Glutamatergic neuron (in vitro differentiated cells): ENCODE results near the gene BRIX1. TPM values are rescaled to one million over a fixed set of nuclear protein-coding genes. Genes with fewer than 3 reads are reported as not detected.

Experiments
- DNase-seq: peaks from one replicate; pipeline ENCODE4 v3.0.0; 2022
- H3K27ac Mint-ChIP-seq: one replicate; pipeline ENCODE4 v1.8.0; 2020; ENCODE audit warnings: mild to moderate bottlenecking, mixed read lengths, inconsistent platforms; ENCODE audit not compliant: unreplicated experiment
- H3K27me3 Mint-ChIP-seq: one replicate; pipeline ENCODE4 v1.8.0; 2020; ENCODE audit warnings: mild to moderate bottlenecking, moderate library complexity, mixed read lengths, inconsistent platforms; ENCODE audit not compliant: unreplicated experiment
- H3K36me3 Mint-ChIP-seq: one replicate; pipeline ENCODE4 v1.8.0; 2020; ENCODE audit warnings: mild to moderate bottlenecking, mixed read lengths, inconsistent platforms; ENCODE audit not compliant: unreplicated experiment
- H3K4me1 Mint-ChIP-seq: one replicate; pipeline ENCODE4 v1.8.0; 2020; ENCODE audit warnings: mild to moderate bottlenecking, low read depth, mixed read lengths, inconsistent platforms; ENCODE audit not compliant: unreplicated experiment
- H3K4me3 Mint-ChIP-seq: one replicate; pipeline ENCODE4 v1.8.0; 2020; ENCODE audit warnings: mild to moderate bottlenecking, mixed read lengths, inconsistent platforms; ENCODE audit not compliant: unreplicated experiment
- H3K9me3 Mint-ChIP-seq: one replicate; pipeline ENCODE4 v1.8.0; 2020; ENCODE audit warnings: mild to moderate bottlenecking, moderate library complexity, mixed read lengths, inconsistent platforms; ENCODE audit not compliant: unreplicated experiment
- total RNA-seq: library from RNA; stranded (reverse); fragmentation: NEBNext Ultra II Directional; extraction: Animal tissue kit (Norgen Biotek cat#: 25700); gene quantifications from one replicate; pipeline ENCODE4 v1.2.1, GENCODE V29; 2021; ENCODE audit not compliant: unreplicated experiment
- TF ChIP-seq, protein P1 (sequence below): fragments of 200-600 bp; sonication (generic); IDR thresholded peaks from one replicate; pipeline ENCODE4 v1.5.0; 2021; ENCODE audit not compliant: partially characterized antibody, unreplicated experiment

Gene BRIX1
- total RNA-seq, 1 donor from 2014 or later: 19.0 TPM

DNA sequence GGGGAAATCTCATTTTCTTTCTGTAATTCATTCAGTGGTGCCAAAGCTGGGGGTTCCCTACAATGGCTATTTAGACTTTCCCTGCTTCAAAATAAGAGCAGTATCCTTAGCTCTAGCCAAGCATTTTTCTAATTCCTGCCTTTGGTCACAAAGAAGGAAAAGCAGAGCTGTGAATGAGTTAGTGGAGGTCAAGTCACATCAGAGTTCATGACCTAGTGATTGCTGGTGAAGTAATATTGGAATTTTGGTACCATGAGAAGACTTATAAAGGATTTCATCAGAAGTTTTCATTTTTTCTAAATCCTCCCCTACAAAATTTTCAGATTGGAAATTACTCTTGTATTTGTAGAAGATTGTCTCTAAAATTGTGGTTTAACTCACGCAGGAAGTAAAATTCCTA lies 41.8 kb downstream of the BRIX1 start:
- Mint-ChIP-seq H3K4me3 (no peak overlapping the region), H3K36me3 (no peaks in the 10 kb centered on the region), H3K27ac (no peak overlapping the region), H3K9me3 (no peaks in the 10 kb centered on the region), H3K27me3 (no peaks in the 10 kb centered on the region), H3K4me1 (peaks cover 4% of the 10 kb centered on the region)
- no peak for DNase-seq
- TF ChIP-seq, protein P1, sequence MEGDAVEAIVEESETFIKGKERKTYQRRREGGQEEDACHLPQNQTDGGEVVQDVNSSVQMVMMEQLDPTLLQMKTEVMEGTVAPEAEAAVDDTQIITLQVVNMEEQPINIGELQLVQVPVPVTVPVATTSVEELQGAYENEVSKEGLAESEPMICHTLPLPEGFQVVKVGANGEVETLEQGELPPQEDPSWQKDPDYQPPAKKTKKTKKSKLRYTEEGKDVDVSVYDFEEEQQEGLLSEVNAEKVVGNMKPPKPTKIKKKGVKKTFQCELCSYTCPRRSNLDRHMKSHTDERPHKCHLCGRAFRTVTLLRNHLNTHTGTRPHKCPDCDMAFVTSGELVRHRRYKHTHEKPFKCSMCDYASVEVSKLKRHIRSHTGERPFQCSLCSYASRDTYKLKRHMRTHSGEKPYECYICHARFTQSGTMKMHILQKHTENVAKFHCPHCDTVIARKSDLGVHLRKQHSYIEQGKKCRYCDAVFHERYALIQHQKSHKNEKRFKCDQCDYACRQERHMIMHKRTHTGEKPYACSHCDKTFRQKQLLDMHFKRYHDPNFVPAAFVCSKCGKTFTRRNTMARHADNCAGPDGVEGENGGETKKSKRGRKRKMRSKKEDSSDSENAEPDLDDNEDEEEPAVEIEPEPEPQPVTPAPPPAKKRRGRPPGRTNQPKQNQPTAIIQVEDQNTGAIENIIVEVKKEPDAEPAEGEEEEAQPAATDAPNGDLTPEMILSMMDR: no peak

DNA sequence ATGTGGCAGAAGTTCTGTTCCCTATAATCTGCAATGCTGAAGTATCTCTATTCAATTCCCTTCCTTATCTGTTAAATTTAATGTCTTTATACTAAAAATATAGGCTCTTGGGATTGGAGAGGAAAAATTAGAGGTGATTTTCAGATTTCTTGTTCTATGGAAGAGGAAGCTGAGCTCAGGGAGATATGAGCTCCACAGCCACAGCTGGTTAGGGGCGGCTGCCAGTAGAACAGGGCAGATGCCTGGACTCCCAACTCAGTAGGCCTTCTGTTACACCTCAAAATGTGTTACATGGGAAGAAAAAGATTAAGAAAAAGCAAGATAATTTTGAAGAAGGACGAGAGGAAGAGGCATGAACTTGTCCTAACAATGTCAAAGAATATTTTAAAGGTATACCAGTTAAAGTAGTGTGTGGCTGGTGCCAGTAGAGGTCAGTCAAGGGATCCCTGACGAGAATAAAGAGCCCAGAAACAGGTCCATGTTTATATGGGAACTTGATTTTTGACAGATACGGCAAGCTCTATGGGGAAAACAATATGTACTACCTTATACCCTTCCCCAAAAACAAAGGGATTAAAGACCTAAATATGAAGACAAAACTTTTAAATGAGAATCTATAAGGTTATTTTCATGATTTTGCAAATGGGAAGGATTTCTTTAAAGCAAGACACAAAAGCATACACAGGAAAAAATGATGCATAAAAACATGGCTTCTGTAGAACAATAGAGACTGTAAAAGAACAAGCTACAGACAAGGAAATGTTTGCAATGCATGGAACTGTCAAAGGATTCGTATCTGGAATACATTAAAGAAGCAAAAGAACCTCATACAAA lies 42.6 kb downstream of the BRIX1 start:
- DNase-seq: no peak
- Mint-ChIP-seq H3K4me3 (no peak overlapping the region), H3K27me3 (no peaks in the 10 kb centered on the region), H3K36me3 (no peaks in the 10 kb centered on the region), H3K9me3 (no peaks in the 10 kb centered on the region), H3K27ac (no peak overlapping the region), H3K4me1 (peaks cover 4% of the 10 kb centered on the region)
- TF ChIP-seq, protein P1: peak; percentile 49

DNA sequence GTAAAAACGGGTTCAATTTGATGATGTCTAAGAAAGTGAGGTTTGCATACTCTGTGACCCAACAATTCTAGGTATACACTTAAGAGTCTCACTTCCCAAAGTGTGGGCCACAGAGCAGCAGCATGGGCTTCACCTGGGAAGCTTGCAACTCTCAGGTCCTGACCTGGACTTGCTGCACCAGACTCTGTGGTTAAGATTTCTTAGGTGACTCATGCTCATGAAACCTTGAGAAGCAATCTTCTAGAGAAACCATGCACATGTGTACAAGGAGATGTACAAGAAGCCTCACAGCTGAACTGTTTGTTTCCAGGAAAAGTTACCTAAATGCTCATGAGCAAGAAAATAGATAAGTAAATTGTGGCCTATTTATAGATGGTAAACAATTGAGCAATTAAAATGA lies 43.8 kb downstream of the BRIX1 start:
- H3K4me3 Mint-ChIP-seq: no peak overlapping the region
- TF ChIP-seq, protein P1: no peak
- H3K9me3 Mint-ChIP-seq: no peaks in the 10 kb centered on the region
- no peaks in the 10 kb centered on the region for H3K27me3 Mint-ChIP-seq
- no peaks in the 10 kb centered on the region for H3K36me3 Mint-ChIP-seq
- DNase-seq: no peak
- H3K4me1 Mint-ChIP-seq: peaks cover 4% of the 10 kb centered on the region
- H3K27ac Mint-ChIP-seq: no peak overlapping the region

DNA sequence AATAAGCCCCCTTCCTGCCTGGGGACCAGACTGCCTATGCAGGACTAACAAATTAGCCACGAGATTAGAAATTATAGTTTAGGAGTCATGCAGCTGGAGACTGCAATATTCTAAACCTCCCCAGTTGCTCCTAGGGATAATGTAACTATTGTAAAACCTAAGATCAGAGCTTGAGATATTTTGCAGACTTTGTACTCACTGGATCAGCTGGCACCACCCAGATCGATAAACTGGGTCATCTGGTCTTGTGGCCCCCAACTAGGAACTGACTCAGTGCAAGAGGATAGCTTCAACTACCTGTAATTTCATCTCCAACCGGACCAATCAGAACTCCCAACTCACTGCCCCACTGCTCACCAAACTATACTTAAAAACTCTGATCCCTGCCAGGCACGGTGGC lies 52.0 kb downstream of the BRIX1 start:
- no peak for DNase-seq
- Mint-ChIP-seq H3K9me3 (peaks cover 4% of the 10 kb centered on the region), H3K4me1 (no peaks in the 10 kb centered on the region)

DNA sequence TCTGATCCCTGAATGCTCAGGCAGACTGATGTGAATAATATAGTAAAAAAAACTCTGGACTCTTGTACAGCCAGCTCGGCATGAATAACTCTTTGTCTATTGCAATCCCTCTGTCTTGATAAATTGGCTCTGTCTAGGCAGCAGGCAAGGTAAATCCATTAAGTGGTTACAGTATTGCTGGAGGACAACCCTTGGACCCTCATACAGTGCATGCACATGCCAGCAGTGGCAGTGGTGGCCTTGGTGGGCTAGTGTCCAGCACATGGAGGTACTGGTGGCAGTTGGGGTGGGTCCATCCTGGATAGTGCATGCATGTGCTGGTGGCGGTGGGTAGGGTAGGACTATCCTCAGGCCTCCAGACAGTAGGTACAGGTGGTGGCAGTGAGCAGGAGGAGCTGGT lies 52.7 kb downstream of the BRIX1 start:
- Mint-ChIP-seq H3K36me3 (peaks cover 9% of the 10 kb centered on the region), H3K4me3 (no peak overlapping the region), H3K4me1 (no peaks in the 10 kb centered on the region), H3K27me3 (no peaks in the 10 kb centered on the region), H3K9me3 (peaks cover 4% of the 10 kb centered on the region), H3K27ac (no peak overlapping the region)
- TF ChIP-seq, protein P1: no peak
- no peak for DNase-seq

More for the DNA sequence above, 52.0 kb downstream of the BRIX1 start:
- H3K36me3 Mint-ChIP-seq: peaks cover 9% of the 10 kb centered on the region
- H3K4me3 Mint-ChIP-seq: no peak overlapping the region
- H3K27ac Mint-ChIP-seq: no peak overlapping the region
- TF ChIP-seq, protein P1: no peak
- H3K27me3 Mint-ChIP-seq: no peaks in the 10 kb centered on the region
